ENCODE measurements around the gene RPA3.

The RPA3 gene

DNA sequence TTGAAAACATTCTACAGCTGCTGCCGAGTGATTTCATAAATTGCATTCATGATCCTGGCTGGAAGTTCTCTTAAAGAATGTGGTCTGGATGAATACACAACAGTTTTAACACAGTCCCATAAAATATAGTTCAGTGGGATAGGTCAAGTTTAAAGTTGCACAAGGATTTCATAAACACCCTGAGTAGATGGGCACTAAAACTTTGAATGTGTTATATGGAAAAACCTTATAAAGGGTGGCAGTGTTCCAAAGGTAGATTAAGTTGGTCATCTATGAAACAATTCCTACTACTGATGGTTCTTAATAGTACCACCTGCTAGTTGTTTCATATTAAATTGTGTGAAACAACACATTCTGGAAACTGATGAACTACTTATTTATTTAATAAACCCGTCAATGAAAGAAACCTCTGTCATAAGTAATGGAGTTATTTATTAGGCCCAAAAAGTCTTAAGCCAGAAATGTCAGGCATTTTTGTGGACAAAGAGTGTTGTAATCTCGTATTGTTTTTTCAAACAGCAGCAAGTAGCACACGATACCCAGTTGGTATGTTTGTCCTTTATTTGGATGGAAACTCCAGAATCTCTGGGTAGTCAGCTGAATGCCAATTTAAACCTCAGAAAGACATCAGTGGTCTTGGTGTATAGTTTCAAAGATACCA is 14.3 kb upstream of the RPA3 start:
- no peaks in the 10 kb centered on the region for H3K27me3 ChIP-seq (ENCODE audit: control insufficient read depth in 1 of 2, insufficient read depth in 2 of 2, low read length in 2 of 2)
- H3K36me3 ChIP-seq (ENCODE audit: control insufficient read depth in 2 of 2, insufficient read depth in 2 of 2, low read length in 2 of 2), result no peaks in the 10 kb centered on the region
- no peaks in the 10 kb centered on the region for H3K9me3 ChIP-seq (ENCODE audit: control insufficient read depth in 2 of 2, low read length in 2 of 2)
- H3K4me1 ChIP-seq (ENCODE audit: control insufficient read depth, insufficient read depth, low read length), result no peaks in the 10 kb centered on the region
- no peak overlapping the region for H3K4me3 ChIP-seq (ENCODE audit: low read length in 2 of 2)
- H3K27ac ChIP-seq (ENCODE audit: low read length), result no peak overlapping the region
- H3K9ac ChIP-seq (ENCODE audit: low read length in 2 of 2), result no peak overlapping the region

DNA sequence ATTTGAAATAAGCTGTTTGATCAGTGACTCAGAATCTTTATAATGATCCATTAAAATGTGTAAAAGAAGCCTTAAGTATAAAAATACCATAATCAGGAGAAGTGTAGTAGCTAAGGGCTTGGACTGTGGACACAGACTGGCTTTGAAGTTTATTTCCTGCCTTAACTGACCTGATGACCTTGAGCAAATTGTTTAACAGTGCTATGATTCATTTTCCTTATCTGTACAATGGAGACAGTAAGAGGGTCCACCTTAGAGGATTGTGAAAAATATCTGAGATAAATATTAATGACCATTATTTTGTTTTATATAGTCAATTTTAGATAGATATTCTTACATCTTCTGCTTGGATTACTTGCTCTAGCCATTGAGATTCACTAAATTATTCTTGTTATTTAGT is 13.3 kb upstream of the RPA3 start:
- Histone ChIP-seq H3K9me3 (ENCODE audit: control insufficient read depth in 2 of 2, low read length in 2 of 2) (no peaks in the 10 kb centered on the region), H3K4me3 (ENCODE audit: low read length in 2 of 2) (no peak overlapping the region), H3K9ac (ENCODE audit: low read length in 2 of 2) (no peak overlapping the region), H3K4me1 (ENCODE audit: control insufficient read depth, insufficient read depth, low read length) (no peaks in the 10 kb centered on the region), H3K27me3 (ENCODE audit: control insufficient read depth in 1 of 2, insufficient read depth in 2 of 2, low read length in 2 of 2) (no peaks in the 10 kb centered on the region), H3K36me3 (ENCODE audit: control insufficient read depth in 2 of 2, insufficient read depth in 2 of 2, low read length in 2 of 2) (no peaks in the 10 kb centered on the region), H3K27ac (ENCODE audit: low read length) (no peak overlapping the region)

DNA sequence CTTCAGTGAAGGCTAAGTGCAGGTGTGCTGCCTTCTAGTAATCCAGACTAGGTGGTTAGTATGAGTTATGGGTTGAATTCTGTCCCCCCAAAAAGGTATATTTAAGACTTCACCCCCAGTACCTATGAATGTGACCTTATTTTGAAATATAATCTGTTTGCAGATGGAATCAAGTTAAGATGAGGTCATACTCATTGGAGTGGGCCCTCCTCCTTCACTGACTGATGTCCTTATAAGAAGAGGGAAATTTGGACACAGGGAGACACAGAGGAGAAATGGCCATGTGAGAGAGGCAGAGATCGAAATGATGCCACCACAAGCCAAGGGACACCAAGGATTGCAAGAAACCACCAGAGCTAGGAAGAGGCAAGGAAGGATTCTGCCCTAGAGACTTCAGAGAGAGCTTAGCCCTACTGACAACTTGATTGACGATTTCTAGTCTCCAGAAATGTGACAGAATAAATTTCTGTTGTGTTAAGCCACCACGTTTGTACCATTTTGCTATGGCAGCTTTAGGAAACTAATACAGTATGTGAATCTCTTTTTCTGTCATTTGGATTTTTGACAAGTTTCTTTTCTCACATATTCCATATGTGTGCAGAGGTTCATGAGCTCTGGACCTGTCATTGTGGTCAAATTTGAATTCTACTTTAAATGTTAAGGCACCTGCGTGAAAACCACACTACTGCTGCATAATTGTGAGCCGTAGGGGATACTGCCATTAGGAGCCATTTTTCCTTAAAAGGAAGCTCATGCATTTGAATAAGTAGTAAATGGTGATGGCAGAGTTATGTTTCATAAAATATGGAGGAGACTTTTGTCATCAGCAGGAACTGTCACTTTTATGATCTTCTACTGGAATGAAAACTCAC is 2.6 kb upstream of the RPA3 start:
- Histone ChIP-seq H3K27me3 (ENCODE audit: control insufficient read depth in 1 of 2, insufficient read depth in 2 of 2, low read length in 2 of 2) (no peaks in the 10 kb centered on the region), H3K36me3 (ENCODE audit: control insufficient read depth in 2 of 2, insufficient read depth in 2 of 2, low read length in 2 of 2) (no peaks in the 10 kb centered on the region), H3K27ac (ENCODE audit: low read length) (no peak overlapping the region), H3K4me3 (ENCODE audit: low read length in 2 of 2) (no peak overlapping the region), H3K9me3 (ENCODE audit: control insufficient read depth in 2 of 2, low read length in 2 of 2) (no peaks in the 10 kb centered on the region), H3K9ac (ENCODE audit: low read length in 2 of 2) (no peak overlapping the region), H3K4me1 (ENCODE audit: control insufficient read depth, insufficient read depth, low read length) (no peaks in the 10 kb centered on the region)

DNA sequence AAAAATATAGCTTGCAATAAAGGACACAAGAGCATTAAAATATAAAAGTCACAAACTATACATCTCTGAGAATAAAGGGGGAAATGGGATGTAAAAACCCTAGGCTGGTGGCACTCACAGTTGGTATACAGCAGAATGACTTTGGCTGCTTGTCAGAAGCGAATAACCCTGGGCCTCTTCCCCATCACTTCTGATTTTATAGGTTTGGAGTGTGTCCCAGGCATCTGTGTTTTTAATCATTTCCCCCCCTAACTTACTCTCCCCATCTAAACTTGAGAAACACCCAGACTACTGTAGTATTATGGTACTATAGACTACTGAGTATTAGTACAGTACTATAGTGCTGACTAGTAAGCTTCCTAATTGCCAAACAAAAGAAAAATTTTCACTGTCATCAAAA is 1.8 kb upstream of the RPA3 start:
- no peak overlapping the region for H3K27ac ChIP-seq (ENCODE audit: low read length)

DNA sequence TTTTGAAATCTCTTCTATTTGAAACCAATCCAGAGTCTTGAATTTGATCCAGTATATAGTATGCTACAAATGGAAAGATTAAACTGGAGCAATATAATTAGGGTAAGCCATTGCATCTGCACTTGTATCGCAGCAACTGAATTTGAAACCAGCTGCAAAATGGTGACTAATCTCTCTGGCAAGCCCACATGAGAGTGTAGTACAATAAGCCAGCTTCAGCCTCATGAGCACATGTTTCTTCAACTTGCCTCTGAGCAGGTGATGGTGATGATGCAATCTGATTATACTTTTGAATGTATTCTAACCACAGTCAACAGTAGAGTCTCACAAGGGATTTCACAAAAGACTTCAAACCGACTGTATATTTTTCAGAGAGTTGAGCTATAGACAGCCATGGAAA is 829 bp upstream of the RPA3 start:
- no peak overlapping the region for H3K9ac ChIP-seq (ENCODE audit: low read length in 2 of 2)
- H3K27ac ChIP-seq (ENCODE audit: low read length), result no peak overlapping the region
- H3K4me3 ChIP-seq (ENCODE audit: low read length in 2 of 2), result no peak overlapping the region
- H3K36me3 ChIP-seq (ENCODE audit: control insufficient read depth in 2 of 2, insufficient read depth in 2 of 2, low read length in 2 of 2), result no peaks in the 10 kb centered on the region
- H3K4me1 ChIP-seq (ENCODE audit: control insufficient read depth, insufficient read depth, low read length), result no peaks in the 10 kb centered on the region
- H3K9me3 ChIP-seq (ENCODE audit: control insufficient read depth in 2 of 2, low read length in 2 of 2), result no peaks in the 10 kb centered on the region
- H3K27me3 ChIP-seq (ENCODE audit: control insufficient read depth in 1 of 2, insufficient read depth in 2 of 2, low read length in 2 of 2), result no peaks in the 10 kb centered on the region

More for the DNA sequence above, 1.8 kb upstream of the RPA3 start:
- H3K4me3 ChIP-seq (ENCODE audit: low read length in 2 of 2), result no peak overlapping the region
- H3K9ac ChIP-seq (ENCODE audit: low read length in 2 of 2), result no peak overlapping the region
- no peaks in the 10 kb centered on the region for H3K27me3 ChIP-seq (ENCODE audit: control insufficient read depth in 1 of 2, insufficient read depth in 2 of 2, low read length in 2 of 2)
- no peaks in the 10 kb centered on the region for H3K9me3 ChIP-seq (ENCODE audit: control insufficient read depth in 2 of 2, low read length in 2 of 2)
- no peaks in the 10 kb centered on the region for H3K4me1 ChIP-seq (ENCODE audit: control insufficient read depth, insufficient read depth, low read length)
- H3K36me3 ChIP-seq (ENCODE audit: control insufficient read depth in 2 of 2, insufficient read depth in 2 of 2, low read length in 2 of 2), result no peaks in the 10 kb centered on the region

DNA sequence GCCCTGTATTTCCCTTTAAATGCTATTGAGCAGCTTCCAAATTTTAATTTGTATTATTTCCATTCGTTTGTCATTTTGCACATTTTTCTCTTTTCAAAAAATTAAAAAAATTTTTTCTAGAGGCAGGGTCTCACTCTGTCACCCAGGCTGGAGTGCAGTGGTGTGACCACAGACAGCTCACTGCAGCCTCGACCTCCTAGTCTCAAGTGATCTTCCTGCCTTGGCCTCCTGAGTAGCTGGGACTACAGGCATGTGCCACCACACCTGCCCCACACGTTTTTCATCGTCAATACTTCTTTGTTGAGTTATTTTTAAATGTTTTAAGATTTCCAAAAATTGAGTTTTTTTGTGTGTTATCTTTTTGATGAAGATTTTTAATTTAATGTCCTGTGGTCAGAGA is 4.7 kb downstream of the RPA3 start:
- H3K9ac ChIP-seq (ENCODE audit: low read length in 2 of 2), result no peak overlapping the region
- H3K9me3 ChIP-seq (ENCODE audit: control insufficient read depth in 2 of 2, low read length in 2 of 2), result no peaks in the 10 kb centered on the region
- H3K27me3 ChIP-seq (ENCODE audit: control insufficient read depth in 1 of 2, insufficient read depth in 2 of 2, low read length in 2 of 2), result no peaks in the 10 kb centered on the region
- H3K27ac ChIP-seq (ENCODE audit: low read length), result no peak overlapping the region
- H3K4me3 ChIP-seq (ENCODE audit: low read length in 2 of 2), result no peak overlapping the region
- no peaks in the 10 kb centered on the region for H3K36me3 ChIP-seq (ENCODE audit: control insufficient read depth in 2 of 2, insufficient read depth in 2 of 2, low read length in 2 of 2)
- H3K4me1 ChIP-seq (ENCODE audit: control insufficient read depth, insufficient read depth, low read length), result no peaks in the 10 kb centered on the region

DNA sequence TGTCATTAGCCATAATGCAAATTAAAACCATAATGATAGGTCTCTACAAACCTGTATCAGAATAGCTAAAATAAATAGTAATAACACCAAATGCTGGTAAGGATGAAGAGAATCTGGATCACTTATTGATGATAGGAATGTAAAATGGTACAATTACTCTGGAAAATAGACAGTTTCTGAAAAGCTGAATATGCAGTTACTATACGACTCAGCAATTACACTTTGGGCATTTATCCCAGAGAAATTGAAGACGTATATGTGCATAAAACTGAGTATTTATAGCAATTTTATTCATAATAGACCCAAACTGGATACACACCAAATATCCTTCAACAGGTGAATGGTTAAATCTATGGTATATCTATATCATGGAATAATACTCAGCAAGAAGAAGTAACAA is 7.9 kb downstream of the RPA3 start:
- H3K4me1 ChIP-seq (ENCODE audit: control insufficient read depth, insufficient read depth, low read length), result no peaks in the 10 kb centered on the region
- H3K27me3 ChIP-seq (ENCODE audit: control insufficient read depth in 1 of 2, insufficient read depth in 2 of 2, low read length in 2 of 2), result no peaks in the 10 kb centered on the region
- H3K27ac ChIP-seq (ENCODE audit: low read length), result no peak overlapping the region
- H3K9me3 ChIP-seq (ENCODE audit: control insufficient read depth in 2 of 2, low read length in 2 of 2), result no peaks in the 10 kb centered on the region
- H3K36me3 ChIP-seq (ENCODE audit: control insufficient read depth in 2 of 2, insufficient read depth in 2 of 2, low read length in 2 of 2), result no peaks in the 10 kb centered on the region
- no peak overlapping the region for H3K9ac ChIP-seq (ENCODE audit: low read length in 2 of 2)
- H3K4me3 ChIP-seq (ENCODE audit: low read length in 2 of 2), result no peak overlapping the region

DNA sequence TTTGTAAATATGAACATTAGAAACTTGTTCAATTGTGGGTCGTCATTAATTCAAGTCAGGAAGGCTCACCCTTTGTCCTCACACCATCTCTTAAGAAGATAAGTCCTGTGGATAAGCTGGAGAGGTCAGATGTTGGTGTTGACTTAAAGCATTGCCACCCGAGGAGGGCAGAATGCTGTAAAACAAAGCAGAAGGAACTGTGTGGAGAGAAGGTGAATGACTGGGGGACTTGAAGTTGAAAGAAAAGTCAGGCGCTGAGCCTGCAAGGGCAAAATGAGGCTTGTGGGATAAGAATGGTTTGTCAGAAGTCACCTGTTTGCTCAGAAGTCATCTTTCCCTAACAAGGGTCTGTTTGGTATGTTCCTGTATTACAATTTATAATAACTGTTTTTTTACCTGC is 9.1 kb downstream of the RPA3 start:
- Histone ChIP-seq H3K27me3 (ENCODE audit: control insufficient read depth in 1 of 2, insufficient read depth in 2 of 2, low read length in 2 of 2) (no peaks in the 10 kb centered on the region), H3K9ac (ENCODE audit: low read length in 2 of 2) (no peak overlapping the region), H3K27ac (ENCODE audit: low read length) (no peak overlapping the region)

DNA sequence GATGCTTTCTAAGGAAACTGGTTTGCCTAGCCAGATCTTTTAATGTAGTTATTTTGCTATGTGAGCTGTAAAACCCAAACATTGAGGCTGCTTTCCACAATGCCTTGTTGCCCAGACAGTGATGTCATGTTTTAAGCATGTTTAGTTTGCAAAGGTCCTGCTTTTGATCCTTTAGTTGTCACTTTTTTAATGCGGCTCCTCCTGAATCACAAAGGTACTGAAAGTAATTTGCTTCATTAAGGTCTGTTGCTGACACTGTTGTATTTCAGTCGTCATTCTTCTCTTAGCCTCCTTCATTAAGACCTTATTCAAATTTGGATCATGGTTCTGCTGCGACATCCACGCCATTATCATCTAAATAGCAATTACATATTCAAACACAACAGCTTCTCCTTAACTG is 10.6 kb downstream of the RPA3 start:
- Histone ChIP-seq H3K4me1 (ENCODE audit: control insufficient read depth, insufficient read depth, low read length) (peaks cover 2% of the 10 kb centered on the region), H3K9me3 (ENCODE audit: control insufficient read depth in 2 of 2, low read length in 2 of 2) (no peaks in the 10 kb centered on the region), H3K4me3 (ENCODE audit: low read length in 2 of 2) (no peak overlapping the region), H3K36me3 (ENCODE audit: control insufficient read depth in 2 of 2, insufficient read depth in 2 of 2, low read length in 2 of 2) (no peaks in the 10 kb centered on the region), H3K9ac (ENCODE audit: low read length in 2 of 2) (no peak overlapping the region), H3K27ac (ENCODE audit: low read length) (no peak overlapping the region), H3K27me3 (ENCODE audit: control insufficient read depth in 1 of 2, insufficient read depth in 2 of 2, low read length in 2 of 2) (no peaks in the 10 kb centered on the region)

More for the DNA sequence above, 9.1 kb downstream of the RPA3 start:
- no peak overlapping the region for H3K4me3 ChIP-seq (ENCODE audit: low read length in 2 of 2)
- H3K4me1 ChIP-seq (ENCODE audit: control insufficient read depth, insufficient read depth, low read length), result no peaks in the 10 kb centered on the region
- no peaks in the 10 kb centered on the region for H3K36me3 ChIP-seq (ENCODE audit: control insufficient read depth in 2 of 2, insufficient read depth in 2 of 2, low read length in 2 of 2)
- H3K9me3 ChIP-seq (ENCODE audit: control insufficient read depth in 2 of 2, low read length in 2 of 2), result no peaks in the 10 kb centered on the region

DNA sequence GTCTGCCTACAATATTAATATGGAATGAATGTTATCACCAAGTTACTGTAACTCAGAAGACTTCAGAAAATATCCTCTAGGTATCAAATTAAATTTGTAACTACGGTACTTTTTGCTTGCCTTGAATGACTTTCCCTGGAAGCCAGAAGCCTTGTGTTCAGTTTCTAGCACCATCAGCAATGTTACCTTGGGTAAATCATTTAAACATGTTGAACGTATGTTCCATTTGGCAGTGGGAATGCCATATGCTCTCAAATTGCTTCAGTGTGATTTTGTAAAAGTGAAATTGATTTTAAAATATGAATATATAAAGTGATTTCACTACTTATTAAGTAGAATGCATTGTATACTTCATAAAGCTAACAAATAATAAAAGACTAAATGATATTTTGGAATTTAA is 11.2 kb downstream of the RPA3 start:
- Histone ChIP-seq H3K36me3 (ENCODE audit: control insufficient read depth in 2 of 2, insufficient read depth in 2 of 2, low read length in 2 of 2) (no peaks in the 10 kb centered on the region), H3K27ac (ENCODE audit: low read length) (no peak overlapping the region), H3K4me1 (ENCODE audit: control insufficient read depth, insufficient read depth, low read length) (peaks cover 4% of the 10 kb centered on the region), H3K9ac (ENCODE audit: low read length in 2 of 2) (no peak overlapping the region), H3K4me3 (ENCODE audit: low read length in 2 of 2) (peak overlapping the region in 1 of 2 donors; percentile 16), H3K27me3 (ENCODE audit: control insufficient read depth in 1 of 2, insufficient read depth in 2 of 2, low read length in 2 of 2) (no peaks in the 10 kb centered on the region), H3K9me3 (ENCODE audit: control insufficient read depth in 2 of 2, low read length in 2 of 2) (no peaks in the 10 kb centered on the region)

DNA sequence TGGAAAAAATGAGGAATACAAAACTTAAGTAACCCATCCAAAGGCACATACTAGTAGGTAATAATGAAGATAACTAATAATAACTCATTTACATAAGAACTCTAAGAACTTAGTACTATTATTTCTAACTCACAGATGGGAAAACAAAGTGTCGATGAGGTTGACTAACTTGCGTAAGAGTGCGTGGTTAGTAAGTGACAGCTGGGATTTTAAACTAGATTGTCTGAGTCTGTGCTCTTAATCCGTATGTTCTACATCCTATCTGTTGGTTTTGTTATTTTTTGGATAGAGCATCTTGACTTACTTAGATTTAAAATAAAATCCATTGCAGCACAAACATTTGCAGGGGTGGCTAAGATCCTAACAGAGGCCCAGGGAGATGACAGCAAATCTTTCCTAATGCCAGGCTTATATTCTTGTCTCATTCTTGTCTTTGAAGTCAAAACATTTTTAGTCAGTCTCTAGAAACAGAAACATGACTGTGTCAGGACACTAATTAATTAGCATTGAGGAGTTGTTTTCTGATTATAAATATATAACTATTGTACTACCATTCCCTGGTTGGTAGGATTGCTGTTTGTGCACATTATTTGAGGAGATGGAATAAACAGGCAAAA is 11.7 kb downstream of the RPA3 start:
- Histone ChIP-seq H3K4me1 (ENCODE audit: control insufficient read depth, insufficient read depth, low read length) (peaks cover 4% of the 10 kb centered on the region), H3K9ac (ENCODE audit: low read length in 2 of 2) (no peak overlapping the region), H3K36me3 (ENCODE audit: control insufficient read depth in 2 of 2, insufficient read depth in 2 of 2, low read length in 2 of 2) (no peaks in the 10 kb centered on the region), H3K27ac (ENCODE audit: low read length) (no peak overlapping the region), H3K9me3 (ENCODE audit: control insufficient read depth in 2 of 2, low read length in 2 of 2) (no peaks in the 10 kb centered on the region), H3K4me3 (ENCODE audit: low read length in 2 of 2) (no peak overlapping the region), H3K27me3 (ENCODE audit: control insufficient read depth in 1 of 2, insufficient read depth in 2 of 2, low read length in 2 of 2) (no peaks in the 10 kb centered on the region)
